ENCODE measurements around the gene ARMH3.

ARMH3 gene

GRCh38 chr10:101840741-101841453, 215.1 kb downstream of the ARMH3 start:
- TF ChIP-seq, protein P1, sequence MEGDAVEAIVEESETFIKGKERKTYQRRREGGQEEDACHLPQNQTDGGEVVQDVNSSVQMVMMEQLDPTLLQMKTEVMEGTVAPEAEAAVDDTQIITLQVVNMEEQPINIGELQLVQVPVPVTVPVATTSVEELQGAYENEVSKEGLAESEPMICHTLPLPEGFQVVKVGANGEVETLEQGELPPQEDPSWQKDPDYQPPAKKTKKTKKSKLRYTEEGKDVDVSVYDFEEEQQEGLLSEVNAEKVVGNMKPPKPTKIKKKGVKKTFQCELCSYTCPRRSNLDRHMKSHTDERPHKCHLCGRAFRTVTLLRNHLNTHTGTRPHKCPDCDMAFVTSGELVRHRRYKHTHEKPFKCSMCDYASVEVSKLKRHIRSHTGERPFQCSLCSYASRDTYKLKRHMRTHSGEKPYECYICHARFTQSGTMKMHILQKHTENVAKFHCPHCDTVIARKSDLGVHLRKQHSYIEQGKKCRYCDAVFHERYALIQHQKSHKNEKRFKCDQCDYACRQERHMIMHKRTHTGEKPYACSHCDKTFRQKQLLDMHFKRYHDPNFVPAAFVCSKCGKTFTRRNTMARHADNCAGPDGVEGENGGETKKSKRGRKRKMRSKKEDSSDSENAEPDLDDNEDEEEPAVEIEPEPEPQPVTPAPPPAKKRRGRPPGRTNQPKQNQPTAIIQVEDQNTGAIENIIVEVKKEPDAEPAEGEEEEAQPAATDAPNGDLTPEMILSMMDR (conservative IDR thresholded peaks at IDR 0.05): peak; percentile 97
- TF ChIP-seq ZFX (IDR thresholded peaks at IDR 0.05): no peak
- no peak overlapping the region for H3K27ac ChIP-seq

- no peak overlapping the region for H3K27ac ChIP-seq
- no peak for TF ChIP-seq ZFX (IDR thresholded peaks at IDR 0.05)
- TF ChIP-seq, protein P1 (conservative IDR thresholded peaks at IDR 0.05): 0 out of 2 replicates have a peak, but pooled peaks have one; percentile 32
These were observed 215.8 kb downstream of the ARMH3 start for GRCh38 chr10:101840102-101840684.

GRCh38 chr10:101839416-101840063, 216.4 kb downstream of the ARMH3 start:
- no peak for TF ChIP-seq ZFX (IDR thresholded peaks at IDR 0.05)
- TF ChIP-seq, protein P1 (conservative IDR thresholded peaks at IDR 0.05): no peak
- no peak overlapping the region for H3K27ac ChIP-seq

DNA sequence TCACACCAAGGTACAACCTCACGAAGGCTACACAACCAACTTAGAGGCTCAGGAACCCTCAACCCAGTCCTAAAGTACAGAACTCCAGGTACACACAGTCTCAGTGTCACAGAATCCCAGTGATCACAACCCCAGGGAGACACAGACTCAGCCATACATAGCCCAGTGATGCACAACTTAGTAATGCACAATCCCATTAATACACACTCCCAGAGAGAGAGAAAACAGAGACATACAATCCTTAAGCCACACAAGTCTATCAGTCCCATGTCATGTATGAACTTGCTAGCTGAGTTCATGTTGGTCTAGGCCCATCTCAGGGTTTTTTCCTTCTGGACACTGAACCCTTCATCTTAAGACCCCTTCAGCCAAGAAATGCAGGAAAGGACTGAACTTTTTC, 217.0 kb downstream of the ARMH3 start:
- TF ChIP-seq, protein P1 (conservative IDR thresholded peaks at IDR 0.05): no peak
- TF ChIP-seq ZFX (IDR thresholded peaks at IDR 0.05): no peak
- no peak overlapping the region for H3K27ac ChIP-seq

DNA sequence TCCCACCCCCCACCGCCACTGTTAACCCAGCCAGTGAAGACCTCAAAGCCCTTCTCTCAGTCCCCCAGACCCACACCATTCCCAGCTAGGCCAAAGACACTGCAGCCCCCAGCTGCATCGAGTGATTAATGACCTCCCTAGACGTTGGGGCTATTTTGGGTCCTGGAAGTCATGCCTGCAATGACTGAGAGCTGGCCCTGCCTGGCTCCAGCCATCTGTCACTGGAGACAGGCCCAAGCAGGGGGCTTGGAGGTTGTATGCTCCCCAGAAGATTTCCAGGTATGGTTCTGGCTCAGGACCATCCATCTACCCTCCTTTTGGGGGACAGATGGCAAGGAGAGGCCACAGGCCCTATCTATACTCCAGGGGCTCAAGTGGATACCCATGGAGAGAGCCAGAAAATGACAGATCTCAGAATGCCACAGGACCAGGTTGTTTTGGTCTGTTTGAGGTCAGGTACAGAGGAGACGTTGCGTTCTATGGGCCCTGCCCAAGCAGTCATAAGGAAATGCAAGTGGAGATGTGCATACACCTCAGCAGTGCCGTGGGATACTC, 217.5 kb downstream of the ARMH3 start:
- TF ChIP-seq, protein P1 (conservative IDR thresholded peaks at IDR 0.05): no peak
- TF ChIP-seq ZFX (IDR thresholded peaks at IDR 0.05): no peak
- no peak overlapping the region for H3K27ac ChIP-seq

- TF ChIP-seq, protein P1 (conservative IDR thresholded peaks at IDR 0.05): no peak
- no peak overlapping the region for H3K27ac ChIP-seq
These were observed 218.2 kb downstream of the ARMH3 start for GRCh38 chr10:101837748-101838147.

GRCh38 chr10:101835362-101835761, 220.6 kb downstream of the ARMH3 start:
- no peak overlapping the region for H3K27ac ChIP-seq
- TF ChIP-seq, protein P1 (conservative IDR thresholded peaks at IDR 0.05): no peak
- no peak for TF ChIP-seq ZFX (IDR thresholded peaks at IDR 0.05)

Measured in C4-2B (cell line).